WTC11 (cell line): ENCODE data around the gene SFMBT1.

ENCODE experiments used
- CBFB ChIP-seq: sonication (generic); formaldehyde crosslinking; IDR thresholded peaks from 2 replicates; pipeline ENCODE4 v1.8.1; 2022; ENCODE audit warnings: mild to moderate bottlenecking, low read depth, missing genetic modification reagents
- FOXJ3 ChIP-seq: sonication (generic); formaldehyde crosslinking; IDR thresholded peaks from 2 replicates; pipeline ENCODE4 v1.9.0; 2021; ENCODE audit warnings: missing genetic modification reagents, mild to moderate bottlenecking, borderline replicate concordance
- NR1H2 ChIP-seq: sonication (generic); formaldehyde crosslinking; IDR thresholded peaks from 2 replicates; pipeline ENCODE4 v1.9.0; 2021; ENCODE audit warnings: mild to moderate bottlenecking, moderate library complexity, missing genetic modification reagents
- NR3C1 ChIP-seq: sonication (generic); formaldehyde crosslinking; conservative IDR thresholded peaks from 2 replicates; pipeline ENCODE4 v1.8.1; 2023; ENCODE audit warnings: low read depth, mild to moderate bottlenecking, missing genetic modification reagents
- TF ChIP-seq, protein P1 (sequence below): fragments of 200-600 bp; IDR thresholded peaks from 2 replicates; pipeline ENCODE4 v1.8.0; 2022; ENCODE audit warnings: antibody characterized with exemption
- TF ChIP-seq, protein P2 (sequence below): sonication (generic); formaldehyde crosslinking; conservative IDR thresholded peaks from 2 replicates; pipeline ENCODE4 v1.8.1; 2022; ENCODE audit warnings: mild to moderate bottlenecking, missing genetic modification reagents
- TF ChIP-seq, protein P3 (sequence below): sonication (generic); formaldehyde crosslinking; IDR thresholded peaks from 2 replicates; pipeline ENCODE4 v1.8.0; 2023; ENCODE audit warnings: missing genetic modification reagents
- TF ChIP-seq, protein P4 (sequence below): sonication (generic); formaldehyde crosslinking; IDR thresholded peaks from 2 replicates; pipeline ENCODE4 v1.8.1; 2022; ENCODE audit warnings: missing genetic modification reagents, borderline replicate concordance

DNA sequence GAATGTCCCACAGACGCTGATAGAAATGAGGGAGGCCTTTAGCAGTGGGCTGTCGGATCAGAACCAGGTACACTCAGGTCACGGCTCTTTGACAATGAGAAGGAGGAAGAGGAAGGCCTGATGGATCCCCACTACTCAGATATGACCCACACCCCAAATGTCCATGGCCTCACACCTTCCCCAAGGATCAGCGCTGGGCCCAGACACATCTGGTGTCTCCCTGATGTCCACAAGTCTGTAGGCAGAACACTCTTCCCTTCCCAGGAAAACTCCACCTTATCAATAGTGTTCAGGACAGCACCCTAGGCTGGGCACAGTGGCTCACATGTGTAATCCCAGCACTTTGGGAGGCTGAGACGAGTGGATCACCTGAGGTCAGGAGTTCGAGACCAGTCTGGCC lies 33.3 kb upstream of the SFMBT1 start:
- TF ChIP-seq NR1H2 (CRISPR knock-in tag) (no peak), FOXJ3 (CRISPR knock-in tag) (no peak), CBFB (CRISPR knock-in tag) (no peak), NR3C1 (CRISPR knock-in tag) (no peak)
- TF ChIP-seq, protein P1, sequence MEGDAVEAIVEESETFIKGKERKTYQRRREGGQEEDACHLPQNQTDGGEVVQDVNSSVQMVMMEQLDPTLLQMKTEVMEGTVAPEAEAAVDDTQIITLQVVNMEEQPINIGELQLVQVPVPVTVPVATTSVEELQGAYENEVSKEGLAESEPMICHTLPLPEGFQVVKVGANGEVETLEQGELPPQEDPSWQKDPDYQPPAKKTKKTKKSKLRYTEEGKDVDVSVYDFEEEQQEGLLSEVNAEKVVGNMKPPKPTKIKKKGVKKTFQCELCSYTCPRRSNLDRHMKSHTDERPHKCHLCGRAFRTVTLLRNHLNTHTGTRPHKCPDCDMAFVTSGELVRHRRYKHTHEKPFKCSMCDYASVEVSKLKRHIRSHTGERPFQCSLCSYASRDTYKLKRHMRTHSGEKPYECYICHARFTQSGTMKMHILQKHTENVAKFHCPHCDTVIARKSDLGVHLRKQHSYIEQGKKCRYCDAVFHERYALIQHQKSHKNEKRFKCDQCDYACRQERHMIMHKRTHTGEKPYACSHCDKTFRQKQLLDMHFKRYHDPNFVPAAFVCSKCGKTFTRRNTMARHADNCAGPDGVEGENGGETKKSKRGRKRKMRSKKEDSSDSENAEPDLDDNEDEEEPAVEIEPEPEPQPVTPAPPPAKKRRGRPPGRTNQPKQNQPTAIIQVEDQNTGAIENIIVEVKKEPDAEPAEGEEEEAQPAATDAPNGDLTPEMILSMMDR = no peak
- TF ChIP-seq, protein P2, sequence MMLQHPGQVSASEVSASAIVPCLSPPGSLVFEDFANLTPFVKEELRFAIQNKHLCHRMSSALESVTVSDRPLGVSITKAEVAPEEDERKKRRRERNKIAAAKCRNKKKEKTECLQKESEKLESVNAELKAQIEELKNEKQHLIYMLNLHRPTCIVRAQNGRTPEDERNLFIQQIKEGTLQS (CRISPR knock-in tag) = no peak
- TF ChIP-seq, protein P3, sequence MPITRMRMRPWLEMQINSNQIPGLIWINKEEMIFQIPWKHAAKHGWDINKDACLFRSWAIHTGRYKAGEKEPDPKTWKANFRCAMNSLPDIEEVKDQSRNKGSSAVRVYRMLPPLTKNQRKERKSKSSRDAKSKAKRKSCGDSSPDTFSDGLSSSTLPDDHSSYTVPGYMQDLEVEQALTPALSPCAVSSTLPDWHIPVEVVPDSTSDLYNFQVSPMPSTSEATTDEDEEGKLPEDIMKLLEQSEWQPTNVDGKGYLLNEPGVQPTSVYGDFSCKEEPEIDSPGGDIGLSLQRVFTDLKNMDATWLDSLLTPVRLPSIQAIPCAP (CRISPR knock-in tag) = no peak
- TF ChIP-seq, protein P4, sequence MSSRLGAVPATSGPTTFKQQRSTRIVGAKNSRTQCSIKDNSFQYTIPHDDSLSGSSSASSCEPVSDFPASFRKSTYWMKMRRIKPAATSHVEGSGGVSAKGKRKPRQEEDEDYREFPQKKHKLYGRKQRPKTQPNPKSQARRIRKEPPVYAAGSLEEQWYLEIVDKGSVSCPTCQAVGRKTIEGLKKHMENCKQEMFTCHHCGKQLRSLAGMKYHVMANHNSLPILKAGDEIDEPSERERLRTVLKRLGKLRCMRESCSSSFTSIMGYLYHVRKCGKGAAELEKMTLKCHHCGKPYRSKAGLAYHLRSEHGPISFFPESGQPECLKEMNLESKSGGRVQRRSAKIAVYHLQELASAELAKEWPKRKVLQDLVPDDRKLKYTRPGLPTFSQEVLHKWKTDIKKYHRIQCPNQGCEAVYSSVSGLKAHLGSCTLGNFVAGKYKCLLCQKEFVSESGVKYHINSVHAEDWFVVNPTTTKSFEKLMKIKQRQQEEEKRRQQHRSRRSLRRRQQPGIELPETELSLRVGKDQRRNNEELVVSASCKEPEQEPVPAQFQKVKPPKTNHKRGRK (CRISPR knock-in tag) = no peak
